Left lung (tissue), 10 donors: Measurements from ENCODE around the gene CACUL1. TPM values are rescaled to one million over a fixed set of nuclear protein-coding genes. Genes with fewer than 3 reads are reported as not detected.
"Not testable (repeated sequence)": the region's sequence is repeated elsewhere in the genome, so short reads cannot be mapped to it uniquely, and the experiment has no call there.

Experiments used
- ATAC-seq: fragments of 200-7000 bp; cut with Tn5 transposase; one replicate; pipeline ENCODE4 v1.9.1; 2020; ENCODE audit warnings: moderate library complexity
- DNase-seq, 4 donors: peaks; one replicate each; pipeline ENCODE4 v3.0.0-alpha.2; 2013 to 2020
- H3K27ac ChIP-seq, 2 donors: fragments of 200-600 bp; sonication (generic) in 1 of 2; one replicate each; pipeline versions ENCODE4 v1.5.0 to v1.8.0; 2020 to 2021
- H3K27me3 ChIP-seq, 2 donors: fragments of 200-600 bp; sonication (generic) in 1 of 2; one replicate each; pipeline versions ENCODE4 v1.5.0 to v1.8.0; 2020 to 2021
- H3K36me3 ChIP-seq, 2 donors: fragments of 200-600 bp; sonication (generic) in 1 of 2; one replicate each; pipeline versions ENCODE4 v1.5.0 to v1.8.0; 2020 to 2021
- H3K4me1 ChIP-seq, 2 donors: fragments of 200-600 bp; one replicate each; pipeline ENCODE4 v1.8.0; 2021
- H3K4me3 ChIP-seq, 2 donors: fragments of 200-600 bp; sonication (generic) in 1 of 2; one replicate each; pipeline versions ENCODE4 v1.5.0 to v1.8.0; 2020 to 2021; ENCODE audit warnings: mild to moderate bottlenecking in 1 of 2
- H3K9me3 ChIP-seq, 2 donors: fragments of 200-600 bp; sonication (generic) in 1 of 2; one replicate each; pipeline versions ENCODE4 v1.5.0 to v1.8.0; 2020 to 2021
- intact Hi-C, 2 donors: fragments of 100-400 bp; cut with DNase I; formaldehyde crosslinking; loops; one replicate each; pipeline versions ENCODE4 v1.11.2 to v1.14.2; 2022
- polyA plus RNA-seq, 6 donors: library from polyadenylated mRNA; unstranded; fragments of 120-200 nt; gene quantifications; one replicate each; pipeline ENCODE4 v1.2.1, GENCODE V29; 2013; ENCODE audit not compliant: insufficient read length in 6 of 6
- total RNA-seq, 2 donors: library from RNA; stranded (reverse); fragmentation: NEBNext Ultra II Directional; extraction: Animal tissue kit (Norgen Biotek cat#: 25700); gene quantifications; one replicate each; pipeline ENCODE4 v1.2.1, GENCODE V29; 2021
- TF ChIP-seq, protein P1 (sequence below), 2 donors: fragments of 200-600 bp; sonication (generic) in 1 of 2; IDR thresholded peaks; one replicate each; pipeline versions ENCODE4 v1.5.0 to v1.8.0; 2021; ENCODE audit warnings: antibody characterized with exemption in 2 of 2
- donor health status: DM: no; HTN: yes; CAD: no.
- donor health status: DM: no; HTN: no; CAD: no.

Gene CACUL1
- total and polyA plus RNA-seq, 8 donors = 35.1 to 46.1 (median 37.3) TPM

DNA sequence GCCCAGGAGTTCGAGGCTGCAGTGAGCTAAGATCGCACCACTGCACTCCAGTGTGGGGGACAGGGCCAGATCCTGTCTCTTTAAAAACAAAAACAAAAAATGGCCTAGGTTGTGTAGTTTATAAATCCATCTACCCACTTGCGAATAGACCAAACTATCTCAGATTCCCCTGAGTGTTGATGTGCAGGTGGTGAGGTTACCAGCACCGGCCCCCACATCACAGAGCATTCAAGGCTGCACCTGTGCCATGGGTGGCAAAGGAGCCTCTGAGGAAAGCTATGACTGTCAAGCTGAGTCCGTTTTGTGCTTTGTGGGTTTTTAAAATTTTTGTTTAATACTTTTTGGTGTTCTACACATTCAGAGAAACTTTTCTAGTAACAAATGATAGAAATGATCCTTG is 30.8 kb upstream of the CACUL1 start:
- Histone ChIP-seq H3K27me3 (no peaks in the 10 kb centered on the region), H3K4me1 (no peaks in the 10 kb centered on the region), H3K36me3 (no peaks in the 10 kb centered on the region), H3K4me3 (no peak overlapping the region), H3K9me3 (no peaks in the 10 kb centered on the region), H3K27ac (no peak overlapping the region)
- TF ChIP-seq, protein P1, sequence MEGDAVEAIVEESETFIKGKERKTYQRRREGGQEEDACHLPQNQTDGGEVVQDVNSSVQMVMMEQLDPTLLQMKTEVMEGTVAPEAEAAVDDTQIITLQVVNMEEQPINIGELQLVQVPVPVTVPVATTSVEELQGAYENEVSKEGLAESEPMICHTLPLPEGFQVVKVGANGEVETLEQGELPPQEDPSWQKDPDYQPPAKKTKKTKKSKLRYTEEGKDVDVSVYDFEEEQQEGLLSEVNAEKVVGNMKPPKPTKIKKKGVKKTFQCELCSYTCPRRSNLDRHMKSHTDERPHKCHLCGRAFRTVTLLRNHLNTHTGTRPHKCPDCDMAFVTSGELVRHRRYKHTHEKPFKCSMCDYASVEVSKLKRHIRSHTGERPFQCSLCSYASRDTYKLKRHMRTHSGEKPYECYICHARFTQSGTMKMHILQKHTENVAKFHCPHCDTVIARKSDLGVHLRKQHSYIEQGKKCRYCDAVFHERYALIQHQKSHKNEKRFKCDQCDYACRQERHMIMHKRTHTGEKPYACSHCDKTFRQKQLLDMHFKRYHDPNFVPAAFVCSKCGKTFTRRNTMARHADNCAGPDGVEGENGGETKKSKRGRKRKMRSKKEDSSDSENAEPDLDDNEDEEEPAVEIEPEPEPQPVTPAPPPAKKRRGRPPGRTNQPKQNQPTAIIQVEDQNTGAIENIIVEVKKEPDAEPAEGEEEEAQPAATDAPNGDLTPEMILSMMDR (IDR thresholded peaks at IDR 0.05) = no peak
- intact Hi-C loops = no loop called here
- ATAC-seq = no peak
- DNase-seq = no peak

GRCh38 chr10:118783776-118784545 is 29.2 kb upstream of the CACUL1 start:
- TF ChIP-seq, protein P1 (IDR thresholded peaks at IDR 0.05) = no peak
- intact Hi-C loops = no loop called here
- DNase-seq (no peak), ATAC-seq (no peak)
- Histone ChIP-seq H3K36me3 (no peaks in the 10 kb centered on the region), H3K27ac (no peak overlapping the region), H3K27me3 (no peaks in the 10 kb centered on the region), H3K9me3 (no peaks in the 10 kb centered on the region), H3K4me1 (no peaks in the 10 kb centered on the region), H3K4me3 (no peak overlapping the region)

DNA sequence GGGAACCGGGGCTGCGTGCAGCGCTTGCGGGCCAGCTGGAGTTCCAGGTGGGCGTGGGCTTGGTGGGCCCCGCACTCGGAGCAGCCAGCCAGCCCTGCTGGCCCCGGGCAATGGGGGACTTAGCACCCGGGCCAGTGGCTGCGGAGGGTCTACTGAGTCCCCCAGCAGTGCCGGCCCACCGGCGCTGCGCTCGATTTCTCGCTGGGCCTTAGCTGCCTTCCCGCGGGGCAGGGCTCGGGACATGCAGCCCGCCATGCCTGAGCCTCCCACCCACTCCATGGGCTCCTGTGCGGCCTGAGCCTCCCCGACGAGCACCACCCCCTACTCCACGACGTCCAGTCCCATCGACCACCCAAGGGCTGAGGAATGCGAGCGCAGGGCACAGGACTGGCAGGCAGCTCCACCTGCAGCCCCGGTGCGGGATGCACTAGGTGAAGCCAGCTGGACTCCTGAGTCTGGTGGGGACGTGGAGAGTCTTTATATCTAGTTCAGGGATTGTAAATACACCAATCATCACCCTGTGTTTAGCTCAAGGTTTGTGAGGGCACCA is 28.2 kb upstream of the CACUL1 start:
- H3K27ac ChIP-seq, H3K4me3 ChIP-seq, H3K36me3 ChIP-seq, H3K4me1 ChIP-seq, DNase-seq, intact Hi-C loops, H3K27me3 ChIP-seq, ATAC-seq, H3K9me3 ChIP-seq: not testable (repeated sequence)

- Histone ChIP-seq H3K4me1 (no peaks in the 10 kb centered on the region), H3K9me3 (peaks cover 0 to 2% of the 10 kb centered on the region in 2 donors), H3K36me3 (no peaks in the 10 kb centered on the region), H3K27me3 (no peaks in the 10 kb centered on the region), H3K4me3 (no peak overlapping the region), H3K27ac (no peak overlapping the region)
- no peak for ATAC-seq
- intact Hi-C loops = no loop called here
- DNase-seq = no peak
- TF ChIP-seq, protein P1 (IDR thresholded peaks at IDR 0.05) = no peak
Measured at GRCh38 chr10:118781541-118781940, 26.8 kb upstream of the CACUL1 start.

- H3K27ac ChIP-seq = no peak overlapping the region
- no peaks in the 10 kb centered on the region for H3K36me3 ChIP-seq
- TF ChIP-seq, protein P1 (IDR thresholded peaks at IDR 0.05) = no peak
- H3K4me3 ChIP-seq = no peak overlapping the region
- no peak for ATAC-seq
- intact Hi-C loops = no loop called here
- no peak for DNase-seq
- H3K27me3 ChIP-seq = no peaks in the 10 kb centered on the region
- peaks cover 0 to 2% of the 10 kb centered on the region in 2 donors for H3K9me3 ChIP-seq
- H3K4me1 ChIP-seq = no peaks in the 10 kb centered on the region
Measured at GRCh38 chr10:118778727-118779126, 24.0 kb upstream of the CACUL1 start.
